ENCODE results near the gene IFRD1. TPM values are rescaled to one million over a fixed set of nuclear protein-coding genes. Genes with fewer than 3 reads are reported as not detected.

Gene IFRD1
- total RNA-seq = 10 to 100 TPM; 56.6 to 58.8 TPM
- 37.9 TPM for polyA plus RNA-seq

- H3K27ac Mint-ChIP-seq = peak within 1 kb of the TSS; percentile 97 to 100 (median 99)
- Histone ChIP-seq H3K4me3 (ENCODE audit: low read length) (peak within 1 kb of the TSS; percentile 99), H3K27ac (ENCODE audit: low read depth, low read length) (peak within 1 kb of the TSS; percentile 99), H3K9me3 (ENCODE audit: low read length) (no peaks in the 10 kb centered on the region), H3K4me1 (ENCODE audit: insufficient read depth, low read length) (peaks cover 24% of the 10 kb centered on the region), H3K36me3 (ENCODE audit: insufficient read depth, low read length) (no peaks in the 10 kb centered on the region), H3K27me3 (ENCODE audit: insufficient read depth, low read length, poor library complexity, severe bottlenecking) (no peaks in the 10 kb centered on the region)
- peak within 1 kb of the TSS; percentile 92 to 100 (median 99) for H3K4me3 Mint-ChIP-seq
- peaks cover 35 to 53% (median 42%) of the 10 kb centered on the region in 3 donors for H3K4me1 Mint-ChIP-seq
- peaks cover 0 to 5% of the 10 kb centered on the region in 2 donors for H3K27me3 Mint-ChIP-seq
- no peaks in the 10 kb centered on the region for H3K9me3 Mint-ChIP-seq
- DNase-seq = peak; percentile 97 to 98 (median 98)
- CTCF ChIA-PET = interaction anchor here (0.9 to 1.4 kb wide), 2 partner anchors 9 to 27 kb away, joined by 3 to 4 read pairs; no protein-coding TSS in a partner anchor
- POLR2A ChIA-PET = interaction anchor here (0.6 to 2.1 kb wide), 8 partner anchors 10 to 888 kb away, joined by 3 to 8 read pairs (median 6); partner anchors contain the start of genes IMMP2L and ZNF277
- peaks cover 0 to 13% (median 0%) of the 10 kb centered on the region in 3 donors for H3K36me3 Mint-ChIP-seq
These were observed at the start of gene IFRD1 for GRCh38 chr7:112449902-112450806. Gene IFRD1, plus strand, starts transcription at chr7:112450460. Its CDS starts 229 bp downstream, at chr7:112450689.

GRCh38 chr7:112404321-112404720 lies 45.9 kb upstream of the IFRD1 start:
- Histone ChIP-seq H3K4me3 (ENCODE audit: low read length) (no peak overlapping the region), H3K9me3 (ENCODE audit: low read length) (no peaks in the 10 kb centered on the region), H3K27me3 (ENCODE audit: insufficient read depth, low read length, poor library complexity, severe bottlenecking) (no peaks in the 10 kb centered on the region), H3K4me1 (ENCODE audit: insufficient read depth, low read length) (no peaks in the 10 kb centered on the region), H3K36me3 (ENCODE audit: insufficient read depth, low read length) (no peaks in the 10 kb centered on the region), H3K27ac (ENCODE audit: low read depth, low read length) (no peak overlapping the region)
- H3K27ac Mint-ChIP-seq = no peak overlapping the region
- H3K4me3 Mint-ChIP-seq = no peak overlapping the region
- H3K9me3 Mint-ChIP-seq = no peaks in the 10 kb centered on the region
- peaks cover 0 to 2% (median 0%) of the 10 kb centered on the region in 3 donors for H3K4me1 Mint-ChIP-seq
- H3K36me3 Mint-ChIP-seq = peaks cover 0 to 2% (median 0%) of the 10 kb centered on the region in 3 donors
- H3K27me3 Mint-ChIP-seq = peaks cover 6 to 20% of the 10 kb centered on the region in 2 donors
- no peak for DNase-seq
- CTCF ChIA-PET = no interaction called here
- POLR2A ChIA-PET = no interaction called here

- no peaks in the 10 kb centered on the region for H3K4me1 ChIP-seq (ENCODE audit: insufficient read depth, low read length)
- Mint-ChIP-seq H3K27ac (no peak overlapping the region), H3K27me3 (peaks cover 9 to 27% of the 10 kb centered on the region in 2 donors), H3K4me3 (no peak overlapping the region), H3K9me3 (no peaks in the 10 kb centered on the region), H3K4me1 (no peaks in the 10 kb centered on the region), H3K36me3 (peaks cover 0 to 3% (median 0%) of the 10 kb centered on the region in 3 donors)
- H3K36me3 ChIP-seq (ENCODE audit: insufficient read depth, low read length) = no peaks in the 10 kb centered on the region
- no peaks in the 10 kb centered on the region for H3K27me3 ChIP-seq (ENCODE audit: insufficient read depth, low read length, poor library complexity, severe bottlenecking)
- ChIA-PET CTCF (no interaction called here), POLR2A (no interaction called here)
- DNase-seq = no peak
- H3K9me3 ChIP-seq (ENCODE audit: low read length) = no peaks in the 10 kb centered on the region
- no peak overlapping the region for H3K27ac ChIP-seq (ENCODE audit: low read depth, low read length)
- H3K4me3 ChIP-seq (ENCODE audit: low read length) = no peak overlapping the region
These were observed 45.0 kb upstream of the IFRD1 start for GRCh38 chr7:112405286-112405685.

- no peaks in the 10 kb centered on the region for H3K9me3 ChIP-seq (ENCODE audit: low read length)
- H3K27me3 Mint-ChIP-seq = peaks cover 8 to 27% of the 10 kb centered on the region in 2 donors
- no peaks in the 10 kb centered on the region for H3K4me1 Mint-ChIP-seq
- no peaks in the 10 kb centered on the region for H3K36me3 ChIP-seq (ENCODE audit: insufficient read depth, low read length)
- H3K27me3 ChIP-seq (ENCODE audit: insufficient read depth, low read length, poor library complexity, severe bottlenecking) = no peaks in the 10 kb centered on the region
- H3K4me3 Mint-ChIP-seq = no peak overlapping the region
- DNase-seq = no peak
- POLR2A ChIA-PET = no interaction called here
- no peaks in the 10 kb centered on the region for H3K4me1 ChIP-seq (ENCODE audit: insufficient read depth, low read length)
- H3K4me3 ChIP-seq (ENCODE audit: low read length) = no peak overlapping the region
- no peak overlapping the region for H3K27ac Mint-ChIP-seq
- H3K27ac ChIP-seq (ENCODE audit: low read depth, low read length) = no peak overlapping the region
- CTCF ChIA-PET = no interaction called here
- peaks cover 0 to 3% (median 0%) of the 10 kb centered on the region in 3 donors for H3K36me3 Mint-ChIP-seq
- no peaks in the 10 kb centered on the region for H3K9me3 Mint-ChIP-seq
These were observed 43.0 kb upstream of the IFRD1 start for GRCh38 chr7:112407261-112407660.

- no peaks in the 10 kb centered on the region for H3K4me1 ChIP-seq (ENCODE audit: insufficient read depth, low read length)
- no peaks in the 10 kb centered on the region for H3K4me1 Mint-ChIP-seq
- POLR2A ChIA-PET = no interaction called here
- no peaks in the 10 kb centered on the region for H3K36me3 ChIP-seq (ENCODE audit: insufficient read depth, low read length)
- H3K4me3 ChIP-seq (ENCODE audit: low read length) = no peak overlapping the region
- DNase-seq = no peak
- CTCF ChIA-PET = interaction anchor here (1.0 kb wide), 1 partner anchor 28 kb away, joined by 4 read pairs; no protein-coding TSS in a partner anchor
- no peak overlapping the region for H3K27ac Mint-ChIP-seq
- H3K9me3 Mint-ChIP-seq = no peaks in the 10 kb centered on the region
- no peaks in the 10 kb centered on the region for H3K27me3 ChIP-seq (ENCODE audit: insufficient read depth, low read length, poor library complexity, severe bottlenecking)
- H3K9me3 ChIP-seq (ENCODE audit: low read length) = no peaks in the 10 kb centered on the region
- peaks cover 0 to 1% (median 0%) of the 10 kb centered on the region in 3 donors for H3K36me3 Mint-ChIP-seq
- H3K27ac ChIP-seq (ENCODE audit: low read depth, low read length) = no peak overlapping the region
- H3K4me3 Mint-ChIP-seq = no peak overlapping the region
- H3K27me3 Mint-ChIP-seq = peaks cover 11 to 30% of the 10 kb centered on the region in 2 donors
These were observed 40.2 kb upstream of the IFRD1 start for GRCh38 chr7:112410092-112410491.

GRCh38 chr7:112411186-112411795 lies 39.0 kb upstream of the IFRD1 start:
- no peak for DNase-seq
- no peak overlapping the region for H3K27ac Mint-ChIP-seq
- H3K27me3 Mint-ChIP-seq = peaks cover 7 to 30% of the 10 kb centered on the region in 2 donors
- peaks cover 0 to 1% (median 0%) of the 10 kb centered on the region in 3 donors for H3K36me3 Mint-ChIP-seq
- CTCF ChIA-PET = interaction anchor here (1.0 kb wide), 1 partner anchor 26 kb away, joined by 4 read pairs; no protein-coding TSS in a partner anchor
- H3K4me3 Mint-ChIP-seq = no peak overlapping the region
- H3K4me1 Mint-ChIP-seq = no peaks in the 10 kb centered on the region
- Histone ChIP-seq H3K4me3 (ENCODE audit: low read length) (no peak overlapping the region), H3K4me1 (ENCODE audit: insufficient read depth, low read length) (no peaks in the 10 kb centered on the region), H3K9me3 (ENCODE audit: low read length) (no peaks in the 10 kb centered on the region), H3K27ac (ENCODE audit: low read depth, low read length) (no peak overlapping the region), H3K36me3 (ENCODE audit: insufficient read depth, low read length) (no peaks in the 10 kb centered on the region), H3K27me3 (ENCODE audit: insufficient read depth, low read length, poor library complexity, severe bottlenecking) (no peaks in the 10 kb centered on the region)
- H3K9me3 Mint-ChIP-seq = no peaks in the 10 kb centered on the region
- POLR2A ChIA-PET = no interaction called here

- ChIA-PET CTCF (no interaction called here), POLR2A (no interaction called here)
- Mint-ChIP-seq H3K9me3 (peaks cover 0 to 1% (median 0%) of the 10 kb centered on the region in 5 donors), H3K4me1 (no peaks in the 10 kb centered on the region), H3K4me3 (no peak overlapping the region), H3K36me3 (peaks cover 0 to 4% (median 0%) of the 10 kb centered on the region in 3 donors), H3K27me3 (peaks cover 5 to 12% of the 10 kb centered on the region in 2 donors), H3K27ac (no peak overlapping the region)
- Histone ChIP-seq H3K36me3 (ENCODE audit: insufficient read depth, low read length) (no peaks in the 10 kb centered on the region), H3K27ac (ENCODE audit: low read depth, low read length) (no peak overlapping the region), H3K27me3 (ENCODE audit: insufficient read depth, low read length, poor library complexity, severe bottlenecking) (no peaks in the 10 kb centered on the region), H3K4me1 (ENCODE audit: insufficient read depth, low read length) (no peaks in the 10 kb centered on the region), H3K9me3 (ENCODE audit: low read length) (no peaks in the 10 kb centered on the region), H3K4me3 (ENCODE audit: low read length) (no peak overlapping the region)
- DNase-seq = no peak
These were observed 35.3 kb upstream of the IFRD1 start for GRCh38 chr7:112414855-112415490.

All from CD8-positive, alpha-beta memory T cell (primary cell).